H1 (cell line): ENCODE results near the gene BCAR3. TPM values are rescaled to one million over a fixed set of nuclear protein-coding genes. Genes with fewer than 3 reads are reported as not detected.

Source experiments
- CTCF ChIA-PET: fragments of 300-600 bp; sonication (Branson Sonifier 250); formaldehyde crosslinking; loops from one replicate; lab custom pipeline; 2021; ENCODE audit not compliant: partially characterized antibody; lab: Charles Lee
- POLR2A ChIA-PET: fragments of 300-600 bp; sonication (Branson Sonifier 250); formaldehyde crosslinking; loops from one replicate; lab custom pipeline; 2021; ENCODE audit warnings: inconsistent platforms; ENCODE audit not compliant: partially characterized antibody; lab: Charles Lee
- DNase-seq, 2 experiments: peaks; one replicate each; pipeline versions ENCODE4 v3.0.0 to v3.0.0-alpha.2; 2010 to 2022; ENCODE audit warnings: low spot score in 2 of 2, low read depth in 1 of 2, mixed read lengths in 1 of 2
- FAIRE-seq: peaks from 2 replicates; lab custom pipeline; 2011; peaks lifted over from hg19 to GRCh38; lab: Jason Lieb, UNC
- H2AFZ ChIP-seq: 2 replicates; pipeline ENCODE4 v1.8.1; 2012; ENCODE audit warnings: low read length, inconsistent platforms
- H2AK5ac ChIP-seq: 2 replicates; pipeline ENCODE4 v1.6.1; 2013; ENCODE audit warnings: low read depth, low read length
- H2BK120ac ChIP-seq: replicated peaks from 2 replicates; pipeline ENCODE3; 2013; ENCODE audit warnings: low read depth, low read length, inconsistent platforms
- H2BK12ac ChIP-seq: 2 replicates; pipeline ENCODE4 v1.6.1; 2013; ENCODE audit warnings: low read depth, low read length
- H2BK15ac ChIP-seq: 2 replicates; pipeline ENCODE4 v1.6.1; 2013; ENCODE audit warnings: low read length
- H2BK20ac ChIP-seq: 2 replicates; pipeline ENCODE4 v1.6.1; 2013; ENCODE audit warnings: low read length
- H2BK5ac ChIP-seq: 2 replicates; pipeline ENCODE4 v1.6.1; 2013; ENCODE audit warnings: low read depth, low read length
- H3K14ac ChIP-seq: 2 replicates; pipeline ENCODE4 v1.6.1; 2013; ENCODE audit warnings: inconsistent platforms; ENCODE audit not compliant: insufficient read length
- H3K18ac ChIP-seq: 2 replicates; pipeline ENCODE4 v1.6.1; 2013; ENCODE audit warnings: low read length; ENCODE audit errors: extremely low read depth
- H3K23ac ChIP-seq: 2 replicates; pipeline ENCODE4 v1.6.1; 2013; ENCODE audit warnings: inconsistent platforms; ENCODE audit not compliant: insufficient read length
- H3K23me2 ChIP-seq: 2 replicates; pipeline ENCODE4 v1.6.1; 2013; ENCODE audit warnings: low read depth, low read length
- H3K27ac ChIP-seq: 2 replicates; pipeline ENCODE4 v1.6.1; 2011; ENCODE audit warnings: low read depth, low read length, inconsistent platforms
- H3K27me3 ChIP-seq, 4 experiments: replicated peaks in 1 of 4; 1 replicate in 1 of 4; 2 replicates in 3 of 4; pipeline versions ENCODE4 v1.6.1 to v1.8.1; 2011 to 2013; ENCODE audit warnings: low read length in 3 of 4, mild to moderate bottlenecking in 3 of 4, inconsistent platforms in 2 of 4, mixed read lengths in 2 of 4, moderate library complexity in 1 of 4; ENCODE audit not compliant: control insufficient read depth in 3 of 4, insufficient read depth in 3 of 4; ENCODE audit errors: extremely low read depth in 1 of 4
- H3K36me3 ChIP-seq, 4 experiments: 2 replicates each; pipeline versions ENCODE4 v1.6.1 to v1.8.1; 2011 to 2013; ENCODE audit warnings: mild to moderate bottlenecking in 4 of 4, low read length in 3 of 4, moderate library complexity in 2 of 4, control low read depth in 1 of 4, inconsistent platforms in 1 of 4; ENCODE audit not compliant: insufficient read depth in 4 of 4, control insufficient read depth in 2 of 4
- H3K4ac ChIP-seq: replicated peaks from 2 replicates; pipeline ENCODE3; 2013; ENCODE audit warnings: low read length, low read depth, mixed read lengths, inconsistent platforms; ENCODE audit not compliant: insufficient read length
- H3K4me1 ChIP-seq, 4 experiments: replicated peaks in 1 of 4; 1 replicate in 1 of 4; 2 replicates in 3 of 4; pipeline versions ENCODE4 v1.6.1 to v1.8.1; 2011 to 2013; ENCODE audit warnings: low read length in 3 of 4, inconsistent platforms in 2 of 4, mixed read lengths in 1 of 4; ENCODE audit not compliant: insufficient read depth in 4 of 4, control insufficient read depth in 3 of 4
- H3K4me2 ChIP-seq, 2 experiments: 2 replicates each; pipeline versions ENCODE4 v1.6.1 to v1.8.1; 2011 to 2013; ENCODE audit warnings: low read depth in 2 of 2, low read length in 2 of 2, control low read depth in 1 of 2, inconsistent platforms in 1 of 2, mild to moderate bottlenecking in 1 of 2; ENCODE audit not compliant: insufficient read depth in 1 of 2
- H3K4me3 ChIP-seq, 4 experiments: fragments of 200-600, 300-600 bp in 1 of 4; sonication (generic), shearing (Covaris generic), sonication (Bioruptor Twin) in 1 of 4; 2 replicates each; pipeline versions ENCODE4 v1.5.1 to v1.8.1; 2011 to 2016; ENCODE audit warnings: low read length in 4 of 4, low read depth in 3 of 4, control low read depth in 2 of 4, inconsistent platforms in 2 of 4, mild to moderate bottlenecking in 2 of 4, mixed read lengths in 1 of 4, moderate library complexity in 1 of 4; ENCODE audit not compliant: insufficient read depth in 2 of 4; ENCODE audit errors: extremely low read depth in 1 of 4
- H3K56ac ChIP-seq: replicated peaks from 2 replicates; pipeline ENCODE3; 2013; ENCODE audit warnings: low read depth, mild to moderate bottlenecking, mixed read lengths, low read length, inconsistent platforms; ENCODE audit not compliant: insufficient read length
- H3K79me1 ChIP-seq: 2 replicates; pipeline ENCODE4 v1.6.1; 2013; ENCODE audit warnings: low read depth, low read length, control low read depth
- H3K79me2 ChIP-seq, 2 experiments: 2 replicates each; pipeline versions ENCODE4 v1.6.1 to v1.8.1; 2012 to 2013; ENCODE audit warnings: low read length in 2 of 2, mild to moderate bottlenecking in 2 of 2, inconsistent platforms in 1 of 2; ENCODE audit not compliant: insufficient read depth in 2 of 2, control insufficient read depth in 1 of 2
- H3K9ac ChIP-seq, 4 experiments: replicated peaks in 1 of 4; 1 replicate in 1 of 4; 2 replicates in 3 of 4; pipeline versions ENCODE4 v1.6.1 to v1.8.1; 2011 to 2013; ENCODE audit warnings: low read depth in 3 of 4, low read length in 3 of 4, control low read depth in 2 of 4, mild to moderate bottlenecking in 2 of 4, moderate library complexity in 2 of 4, inconsistent platforms in 1 of 4; ENCODE audit errors: extremely low read depth in 1 of 4
- H3K9me3 ChIP-seq, 2 experiments: 2 replicates each; pipeline versions ENCODE4 v1.6.1 to v1.8.1; 2012 to 2013; ENCODE audit warnings: mild to moderate bottlenecking in 2 of 2, moderate library complexity in 2 of 2, control low read depth in 1 of 2, inconsistent platforms in 1 of 2, low read depth in 1 of 2, low read length in 1 of 2, mixed read lengths in 1 of 2; ENCODE audit not compliant: insufficient read depth in 2 of 2
- H4K20me1 ChIP-seq, 2 experiments: replicated peaks in 1 of 2; 2 replicates each; pipeline versions ENCODE3 to v1.8.1; 2011 to 2013; ENCODE audit warnings: inconsistent platforms in 2 of 2, low read length in 2 of 2, mild to moderate bottlenecking in 1 of 2; ENCODE audit not compliant: insufficient read depth in 2 of 2, control insufficient read depth in 1 of 2
- H4K5ac ChIP-seq: 2 replicates; pipeline ENCODE4 v1.6.1; 2013; ENCODE audit warnings: low read length, low read depth, mixed read lengths, inconsistent platforms; ENCODE audit not compliant: insufficient read length
- H4K8ac ChIP-seq: 2 replicates; pipeline ENCODE4 v1.8.0; 2013; ENCODE audit warnings: mild to moderate bottlenecking, moderate library complexity, low read length, inconsistent platforms; ENCODE audit not compliant: insufficient read depth; ENCODE audit errors: extremely low read depth
- H4K91ac ChIP-seq: replicated peaks from 2 replicates; pipeline ENCODE3; 2013; ENCODE audit warnings: low read length, mixed read lengths, inconsistent platforms; ENCODE audit not compliant: insufficient read length
- ASH2L ChIP-seq: fragments of 200-600, 300-600 bp; sonication (generic); IDR thresholded peaks from one replicate; pipeline ENCODE4 v1.7.1; 2017; ENCODE audit warnings: low read length
- BACH1 ChIP-seq: IDR thresholded peaks from 2 replicates; pipeline ENCODE4 v1.6.1; 2012; ENCODE audit warnings: low read length, improper control_type of control experiment
- CBX5 ChIP-seq: fragments of 300-800, 300-1000 bp; sonication (generic); IDR thresholded peaks from 2 replicates; pipeline ENCODE4 v1.7.1; 2016; ENCODE audit warnings: antibody characterized with exemption, low read length, low read depth
- CEBPB ChIP-seq: IDR thresholded peaks from 2 replicates; pipeline ENCODE4 v1.6.1; 2012; ENCODE audit warnings: low read depth, low read length
- CTBP2 ChIP-seq: IDR thresholded peaks from 2 replicates; pipeline ENCODE4 v1.7.0; 2011; ENCODE audit warnings: borderline replicate concordance, mild to moderate bottlenecking, moderate library complexity, mixed read lengths, low read length; ENCODE audit not compliant: insufficient read depth, insufficient read length
- EZH2 ChIP-seq: fragments of 200-600 bp; sonication (generic); IDR thresholded peaks from 2 replicates; pipeline ENCODE4 v1.7.1; 2012; ENCODE audit warnings: low read depth, mild to moderate bottlenecking, moderate library complexity, low read length, inconsistent platforms; ENCODE audit not compliant: severe bottlenecking
- FOSL1 ChIP-seq: IDR thresholded peaks from 2 replicates; pipeline ENCODE4 v1.6.1; 2011; ENCODE audit warnings: mild to moderate bottlenecking, low read depth, low read length, moderate library complexity; ENCODE audit not compliant: insufficient read depth
- JUND ChIP-seq: IDR thresholded peaks from 2 replicates; pipeline ENCODE4 v1.6.1; 2011; ENCODE audit warnings: mild to moderate bottlenecking, improper control_type of control experiment, low read length
- KDM5A ChIP-seq: fragments of 200-600 bp; IDR thresholded peaks from 2 replicates; pipeline ENCODE4 v1.7.1; 2012; ENCODE audit warnings: mild to moderate bottlenecking, low read length, inconsistent platforms, mixed read lengths
- RFX5 ChIP-seq: IDR thresholded peaks from 2 replicates; pipeline ENCODE4 v1.6.1; 2011; ENCODE audit warnings: low read depth, low read length, improper control_type of control experiment, borderline replicate concordance
- SAP30 ChIP-seq: fragments of 300-600 bp; sonication (generic); IDR thresholded peaks from 2 replicates; pipeline ENCODE4 v1.7.1; 2012; ENCODE audit warnings: low read length, moderate library complexity, mild to moderate bottlenecking, inconsistent platforms; ENCODE audit not compliant: insufficient read depth, insufficient replicate concordance
- SIX5 ChIP-seq: IDR thresholded peaks from 2 replicates; pipeline ENCODE4 v1.6.1; 2011; ENCODE audit warnings: mild to moderate bottlenecking, low read depth, low read length
- TCF12 ChIP-seq: IDR thresholded peaks from 2 replicates; pipeline ENCODE4 v1.6.1; 2011; ENCODE audit warnings: low read depth, mild to moderate bottlenecking, low read length
- WGBS, 2 experiments: shearing (Covaris generic) in 1 of 2; methylation state at CpG; one replicate each; pipeline versions ENCODE4 v1.1.6 to v1.1.7; 2013 to 2015; ENCODE audit warnings: low lambda C conversion rate in 2 of 2, mixed read lengths in 2 of 2, inconsistent platforms in 1 of 2, low coverage in 1 of 2, missing lambda C conversion rate in 1 of 2; ENCODE audit not compliant: insufficient replicate concordance in 2 of 2, insufficient coverage in 1 of 2, insufficient read length in 1 of 2; ENCODE audit errors: extremely low coverage in 1 of 2, missing lambda C conversion rate in 1 of 2; 5-methylcytosine and 5-hydroxymethylcytosine counted together
- polyA plus RNA-seq, 7 experiments: library from polyadenylated mRNA; depleted of rRNA in 3 of 7; stranded (reverse) in 5 of 7; unstranded in 2 of 7; fragments of >200 nt in 5 of 7; fragments of 200-250 nt in 2 of 7; gene quantifications; 1 replicate in 5 of 7; 2 replicates in 1 of 7; 4 replicates in 1 of 7; pipeline versions ENCODE4 v1.2.1 to v1.2.3, GENCODE V29; 2011 to 2013; ENCODE audit warnings: missing spikeins in 2 of 7, mixed read lengths in 2 of 7
- total RNA-seq: library from RNA; stranded (reverse); fragmentation: NEBNext Ultra II Directional; extraction: Animal tissue kit (Norgen Biotek cat#: 25700); gene quantifications from 2 replicates; pipeline ENCODE4 v1.2.1, GENCODE V29; 2021

Gene BCAR3
- total and polyA plus RNA-seq, 2 of the 8 experiments (the other 6 are each of a cell fraction or from before 2014, with no cell fraction given): 5.6 to 9.2 TPM

DNA sequence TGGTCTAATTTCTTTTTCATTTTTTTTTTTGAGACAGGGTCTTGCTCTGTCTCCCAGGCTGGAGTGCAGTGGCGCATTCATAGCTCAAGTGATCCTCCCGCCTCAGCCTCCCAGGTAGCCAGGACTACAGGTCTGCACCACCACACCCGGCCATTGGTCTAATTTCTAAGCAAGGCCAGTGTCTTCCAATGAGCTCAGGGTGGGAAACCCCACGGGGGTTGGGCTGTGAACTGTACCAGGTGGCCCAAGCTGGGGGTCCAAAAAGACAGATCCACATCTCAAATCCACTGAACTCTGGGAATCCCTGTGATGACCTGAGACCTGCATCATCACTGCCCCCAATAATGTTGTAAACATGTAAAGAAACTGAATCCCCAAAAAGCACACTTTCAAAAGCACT lies 79.5 kb downstream of the BCAR3 start:
- Histone ChIP-seq H3K27me3 (no peaks in the 10 kb centered on the region), H2BK5ac (no peak overlapping the region), H3K56ac (no peak overlapping the region), H4K5ac (no peak overlapping the region), H3K23me2 (no peaks in the 10 kb centered on the region), H2AFZ (no peak overlapping the region), H3K9me3 (no peaks in the 10 kb centered on the region), H3K4me2 (no peak overlapping the region), H2BK12ac (no peak overlapping the region), H4K20me1 (no peaks in the 10 kb centered on the region), H3K4me3 (no peak overlapping the region), H3K9ac (no peak overlapping the region), H3K36me3 (no peaks in the 10 kb centered on the region), H3K79me2 (no peaks in the 10 kb centered on the region; a peak in 1 of 4 replicates), H3K4me1 (peaks cover 0 to 6% (median 2%) of the 10 kb centered on the region in 4 experiments; a peak in 3 of 7 replicates), H4K8ac (no peak overlapping the region), H2AK5ac (no peak overlapping the region), H3K18ac (no peak overlapping the region), H3K79me1 (no peaks in the 10 kb centered on the region; the same call in 1 of the 2 replicates), H3K4ac (no peak overlapping the region), H2BK15ac (no peak overlapping the region), H2BK20ac (no peak overlapping the region), H3K23ac (no peak overlapping the region), H3K27ac (no peak overlapping the region), H3K14ac (no peak overlapping the region), H2BK120ac (no peak overlapping the region), H4K91ac (no peak overlapping the region)
- POLR2A ChIA-PET: interaction anchor here (1.3 kb wide), 2 partner anchors 9 to 13 kb away, joined by 3 to 4 read pairs; no protein-coding TSS in a partner anchor
- FAIRE-seq (no peak), DNase-seq (no peak)
- TF ChIP-seq CEBPB: no peak
- TF ChIP-seq CTBP2: no peak
- TF ChIP-seq SAP30: no peak
- no peak for TF ChIP-seq JUND
- TF ChIP-seq EZH2: no peak
- TF ChIP-seq ASH2L: no peak
- no peak for TF ChIP-seq KDM5A
- TF ChIP-seq RFX5: no peak
- TF ChIP-seq FOSL1: no peak
- no peak for TF ChIP-seq SIX5
- no peak for TF ChIP-seq TCF12
- no peak for TF ChIP-seq CBX5
- TF ChIP-seq BACH1: no peak
- 96% methylated on average over 4 of the region's 4 CpGs; no CpG with 5 or more reads in 1 of the 2 experiments for WGBS, 2 experiments
- CTCF ChIA-PET: interaction anchor here (0.7 to 1.3 kb wide), 4 partner anchors 27 to 297 kb away, joined by 3 to 6 read pairs (median 3); no protein-coding TSS in a partner anchor
